ENCODE results near the gene TMC3.

GRCh38 chr15:81379269-81379668 lies 5.3 kb upstream of the TMC3 start:
- TF ChIP-seq GATA2 (IDR thresholded peaks at IDR 0.05; ENCODE audit: low read depth, low read length) (no peak), GATA3 (IDR thresholded peaks at IDR 0.05; ENCODE audit: low read depth, low read length) (no peak)

Measured in SH-SY5Y (cell line).